Chondrocyte (in vitro differentiated cells): Measurements from ENCODE around the gene ACVR2B. TPM values are rescaled to one million over a fixed set of nuclear protein-coding genes. Genes with fewer than 3 reads are reported as not detected.
A peak's percentile ranks its signal among the peaks of the same experiment; 100 is the strongest.

Experiments
- DNase-seq: peaks from one replicate; pipeline ENCODE4 v3.0.0; 2021; ENCODE audit warnings: mixed read lengths, low spot score
- H3K27ac Mint-ChIP-seq: one replicate; pipeline ENCODE4 v1.8.0; 2021; ENCODE audit warnings: mild to moderate bottlenecking, moderate library complexity, mixed read lengths; ENCODE audit not compliant: unreplicated experiment
- H3K27me3 Mint-ChIP-seq: 2 replicates; pipeline ENCODE4 v1.8.0; 2021; ENCODE audit warnings: low read depth, mixed read lengths
- H3K36me3 Mint-ChIP-seq: 2 replicates; pipeline ENCODE4 v1.8.0; 2021; ENCODE audit warnings: low read depth, mixed read lengths
- H3K4me1 Mint-ChIP-seq: 2 replicates; pipeline ENCODE4 v1.8.0; 2021; ENCODE audit warnings: low read depth, mild to moderate bottlenecking, mixed read lengths
- H3K4me3 Mint-ChIP-seq: one replicate; pipeline ENCODE4 v1.8.0; 2021; ENCODE audit warnings: mild to moderate bottlenecking, moderate library complexity, mixed read lengths; ENCODE audit not compliant: unreplicated experiment
- H3K9me3 Mint-ChIP-seq: 2 replicates; pipeline ENCODE4 v1.8.0; 2021; ENCODE audit warnings: low read depth, mixed read lengths
- total RNA-seq: library from RNA; stranded (reverse); gene quantifications from 3 replicates; pipeline ENCODE4 v1.2.1, GENCODE V29; 2021
- TF ChIP-seq, protein P1 (sequence below): fragments of 200-600 bp; sonication (generic); IDR thresholded peaks from 2 replicates; pipeline ENCODE4 v1.5.0; 2021; ENCODE audit warnings: antibody characterized with exemption, mild to moderate bottlenecking, moderate library complexity

The ACVR2B gene
- total RNA-seq, 1 donor from 2014 or later: 4.3 TPM

DNA sequence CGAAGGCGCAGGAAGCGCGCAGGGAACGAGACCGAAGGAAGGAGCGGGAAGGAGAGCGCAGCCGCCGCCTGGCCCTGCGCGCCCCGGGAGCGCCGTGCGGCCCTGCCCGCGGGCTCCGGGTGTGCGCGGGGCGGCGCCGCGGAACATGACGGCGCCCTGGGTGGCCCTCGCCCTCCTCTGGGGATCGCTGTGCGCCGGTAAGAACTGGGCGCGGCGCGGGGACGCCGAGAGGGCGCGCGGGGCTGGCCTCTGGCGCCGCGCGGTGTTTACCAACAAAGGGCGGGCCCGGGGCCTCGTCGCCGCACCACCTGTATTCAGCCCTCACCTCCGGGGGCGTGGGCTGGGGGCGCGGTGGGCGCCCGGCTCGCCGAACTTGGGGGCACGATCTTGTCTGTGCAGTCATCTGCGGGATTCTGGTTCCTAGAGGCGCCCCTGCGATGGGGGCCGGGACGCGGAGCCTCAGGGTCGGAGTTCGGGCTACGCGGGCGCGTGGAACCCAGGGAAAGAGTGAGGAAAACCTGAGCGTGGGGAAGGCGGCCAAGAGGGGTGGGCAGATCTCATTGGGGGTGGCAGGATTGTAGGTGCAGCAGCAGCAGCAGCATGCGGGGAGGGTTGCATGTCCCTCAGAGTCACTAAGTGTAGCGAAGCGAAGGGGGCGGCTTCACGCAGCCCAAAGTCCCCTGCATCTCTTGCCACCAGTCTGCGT, 641 bp downstream of the ACVR2B start:
- H3K4me3 Mint-ChIP-seq: peak overlapping the region; percentile 97
- H3K27ac Mint-ChIP-seq: peak overlapping the region; percentile 83
- no peak for DNase-seq
- TF ChIP-seq, protein P1, sequence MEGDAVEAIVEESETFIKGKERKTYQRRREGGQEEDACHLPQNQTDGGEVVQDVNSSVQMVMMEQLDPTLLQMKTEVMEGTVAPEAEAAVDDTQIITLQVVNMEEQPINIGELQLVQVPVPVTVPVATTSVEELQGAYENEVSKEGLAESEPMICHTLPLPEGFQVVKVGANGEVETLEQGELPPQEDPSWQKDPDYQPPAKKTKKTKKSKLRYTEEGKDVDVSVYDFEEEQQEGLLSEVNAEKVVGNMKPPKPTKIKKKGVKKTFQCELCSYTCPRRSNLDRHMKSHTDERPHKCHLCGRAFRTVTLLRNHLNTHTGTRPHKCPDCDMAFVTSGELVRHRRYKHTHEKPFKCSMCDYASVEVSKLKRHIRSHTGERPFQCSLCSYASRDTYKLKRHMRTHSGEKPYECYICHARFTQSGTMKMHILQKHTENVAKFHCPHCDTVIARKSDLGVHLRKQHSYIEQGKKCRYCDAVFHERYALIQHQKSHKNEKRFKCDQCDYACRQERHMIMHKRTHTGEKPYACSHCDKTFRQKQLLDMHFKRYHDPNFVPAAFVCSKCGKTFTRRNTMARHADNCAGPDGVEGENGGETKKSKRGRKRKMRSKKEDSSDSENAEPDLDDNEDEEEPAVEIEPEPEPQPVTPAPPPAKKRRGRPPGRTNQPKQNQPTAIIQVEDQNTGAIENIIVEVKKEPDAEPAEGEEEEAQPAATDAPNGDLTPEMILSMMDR: no peak
- no peaks in the 10 kb centered on the region for H3K36me3 Mint-ChIP-seq
- H3K4me1 Mint-ChIP-seq: peaks cover 20% of the 10 kb centered on the region
- H3K9me3 Mint-ChIP-seq: peaks cover 5% of the 10 kb centered on the region
- H3K27me3 Mint-ChIP-seq: no peaks in the 10 kb centered on the region

- peak; percentile 77 for DNase-seq
- Mint-ChIP-seq H3K4me3 (peak overlapping the region; percentile 97), H3K4me1 (peaks cover 26% of the 10 kb centered on the region), H3K9me3 (peaks cover 5% of the 10 kb centered on the region), H3K36me3 (no peaks in the 10 kb centered on the region), H3K27ac (no peak overlapping the region), H3K27me3 (no peaks in the 10 kb centered on the region)
- TF ChIP-seq, protein P1: no peak
Measured at GRCh38 chr3:38454884-38455638, 1.4 kb downstream of the ACVR2B start.

DNA sequence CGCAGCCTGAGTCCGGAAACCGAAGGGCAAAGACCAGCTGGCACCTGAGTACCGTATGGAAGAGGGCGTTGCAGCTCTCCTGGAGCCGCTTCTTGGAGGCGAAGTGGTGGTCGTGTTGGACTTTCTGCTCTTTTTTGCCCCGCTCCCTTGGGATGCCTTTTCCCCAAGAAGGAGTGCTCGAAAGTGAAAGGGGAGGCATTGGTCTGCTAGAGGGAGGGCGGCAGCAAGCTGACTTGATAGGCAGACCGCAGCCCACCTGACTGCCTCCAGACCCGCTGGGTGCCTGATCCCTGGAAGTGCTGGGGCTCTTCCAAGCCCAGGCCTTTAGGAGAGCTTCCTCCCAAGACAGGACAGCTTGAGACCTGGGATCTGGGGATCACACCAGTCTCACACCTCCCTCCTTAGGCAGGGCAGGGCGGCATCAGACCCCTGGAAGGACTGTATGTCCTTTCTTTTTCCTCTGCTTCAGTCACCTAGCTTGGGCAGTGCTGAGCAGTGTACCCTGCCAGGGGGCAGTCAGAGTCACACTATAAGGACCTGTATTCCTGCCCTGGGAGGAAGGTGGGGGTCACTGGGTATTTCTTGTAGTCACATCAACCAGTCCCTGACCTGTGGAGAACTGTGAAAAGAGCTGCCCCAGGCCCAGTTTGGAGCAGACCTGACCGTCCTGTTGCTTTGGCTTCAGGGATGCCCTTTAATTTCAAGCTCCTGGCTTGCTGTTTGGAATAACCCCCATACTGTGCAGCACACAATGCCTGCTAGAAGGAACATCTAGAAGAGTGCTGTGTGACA, 2.1 kb downstream of the ACVR2B start:
- H3K4me1 Mint-ChIP-seq: peaks cover 34% of the 10 kb centered on the region
- TF ChIP-seq, protein P1: no peak
- H3K27ac Mint-ChIP-seq: peak overlapping the region; percentile 27
- H3K27me3 Mint-ChIP-seq: no peaks in the 10 kb centered on the region
- peak overlapping the region; percentile 97 for H3K4me3 Mint-ChIP-seq
- DNase-seq: peak; percentile 84
- no peaks in the 10 kb centered on the region for H3K36me3 Mint-ChIP-seq
- H3K9me3 Mint-ChIP-seq: peaks cover 2% of the 10 kb centered on the region

- Mint-ChIP-seq H3K27me3 (no peaks in the 10 kb centered on the region), H3K4me1 (peaks cover 34% of the 10 kb centered on the region), H3K36me3 (no peaks in the 10 kb centered on the region), H3K4me3 (no peak overlapping the region), H3K27ac (no peak overlapping the region), H3K9me3 (no peaks in the 10 kb centered on the region)
- TF ChIP-seq, protein P1: no peak
- DNase-seq: no peak
Measured at GRCh38 chr3:38457111-38458003, 3.7 kb downstream of the ACVR2B start.
